Measurements from ENCODE around the gene ATP4A.
"Not testable (repeated sequence)": the region's sequence is repeated elsewhere in the genome, so short reads cannot be mapped to it uniquely, and the experiment has no call there.

The ATP4A gene

GRCh38 chr19:35563207-35563829 is at the start of gene ATP4A:
ATP4A (minus strand) TSS chr19:35563658; CDS start chr19:35563629, 29 bp downstream.
- DNase-seq = no peak

GRCh38 chr19:35612559-35613321 is 49.3 kb upstream of the ATP4A start, which contains the start of gene HAUS5:
HAUS5 (plus strand) TSS chr19:35612735; CDS start chr19:35612795, 60 bp downstream.
- DNase-seq = peak; percentile 95

- DNase-seq = no peak
Measured at GRCh38 chr19:35612224-35612558, 48.7 kb upstream of the ATP4A start.

- no peak for DNase-seq
Measured at GRCh38 chr19:35609851-35610353, 46.4 kb upstream of the ATP4A start.

- no peak for DNase-seq
Measured at GRCh38 chr19:35608251-35608650, 44.8 kb upstream of the ATP4A start.

GRCh38 chr19:35607661-35608060 is 44.2 kb upstream of the ATP4A start:
- DNase-seq = no peak

- DNase-seq = not testable (repeated sequence)
Measured at GRCh38 chr19:35607170-35607569, 43.7 kb upstream of the ATP4A start.

- DNase-seq = not testable (repeated sequence)
Measured at GRCh38 chr19:35604436-35604835, 41.0 kb upstream of the ATP4A start.

- DNase-seq = no peak
Measured at GRCh38 chr19:35601971-35602370, 38.5 kb upstream of the ATP4A start.

GRCh38 chr19:35596366-35596999 is 33.0 kb upstream of the ATP4A start:
- no peak for DNase-seq

- DNase-seq = no peak
Measured at GRCh38 chr19:35595928-35596327, 32.5 kb upstream of the ATP4A start.

- not testable (repeated sequence) for DNase-seq
Measured at GRCh38 chr19:35595026-35595425, 31.6 kb upstream of the ATP4A start.

GRCh38 chr19:35592226-35592625 is 28.8 kb upstream of the ATP4A start:
- DNase-seq = peak; percentile 47

- no peak for DNase-seq
Measured at GRCh38 chr19:35590875-35591274, 27.4 kb upstream of the ATP4A start.

GRCh38 chr19:35587321-35587720 is 23.9 kb upstream of the ATP4A start:
- DNase-seq = no peak

GRCh38 chr19:35585848-35586247 is 22.4 kb upstream of the ATP4A start, which contains the start of gene PMIS2:
PMIS2 (plus strand) TSS chr19:35586173; CDS start chr19:35586260, 87 bp downstream.
- DNase-seq = no peak

GRCh38 chr19:35582760-35583159 is 19.3 kb upstream of the ATP4A start:
- no peak for DNase-seq

- no peak for DNase-seq
Measured at GRCh38 chr19:35578707-35579106, 15.2 kb upstream of the ATP4A start.

- DNase-seq = no peak
Measured at GRCh38 chr19:35577918-35578317, 14.5 kb upstream of the ATP4A start.

GRCh38 chr19:35571406-35571965 is 8.0 kb upstream of the ATP4A start:
- DNase-seq = no peak

GRCh38 chr19:35569281-35569781 is 5.9 kb upstream of the ATP4A start:
- no peak for DNase-seq

GRCh38 chr19:35566738-35567137 is 3.3 kb upstream of the ATP4A start:
- DNase-seq = no peak

Data from suppressor macrophage treated with lipopolysaccharide for 4 hours (primary cell).